Stimulated activated CD4-positive, alpha-beta T cell treated with anti-CD3 and anti-CD28 coated beads, Interleukin-4, amount 100 ng/mL, for 1 hour (primary cell): ENCODE data around the gene SLC9A6.
"Not testable (repeated sequence)": the region's sequence is repeated elsewhere in the genome, so short reads cannot be mapped to it uniquely, and the experiment has no call there.

Experiments used
- DNase-seq: peaks from one replicate; pipeline ENCODE4 v3.0.0-alpha.2; 2020

The SLC9A6 gene

DNA sequence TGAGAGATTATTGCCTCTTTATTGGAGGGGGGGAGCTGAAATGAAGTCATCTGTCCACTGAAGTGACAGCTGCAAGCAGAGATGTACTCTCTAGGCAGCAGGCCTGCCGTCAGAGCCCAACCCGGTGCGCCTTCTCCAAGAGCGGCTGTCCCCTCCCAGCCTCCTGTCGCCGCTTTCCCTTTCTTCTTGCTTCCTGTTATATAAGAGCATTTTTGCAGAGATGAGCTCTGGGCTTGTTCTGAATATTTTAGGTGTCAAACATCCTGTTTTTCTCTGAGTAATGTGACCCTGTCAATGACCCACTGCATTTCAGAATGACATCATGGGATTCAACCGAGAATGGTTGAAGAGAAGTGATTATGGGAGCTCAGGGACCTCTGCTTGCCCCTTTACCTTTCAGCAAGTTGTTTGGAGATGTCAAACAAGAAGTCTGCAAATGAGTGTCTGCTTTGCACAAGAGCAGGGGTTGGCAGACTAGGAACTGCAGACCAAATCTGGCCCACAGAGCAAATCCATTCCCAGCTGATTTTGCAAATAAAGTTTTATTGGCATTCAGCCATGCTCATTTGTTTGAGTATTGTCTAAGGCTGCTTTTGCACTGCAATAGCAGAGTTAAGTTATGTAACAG lies 79.9 kb downstream of the SLC9A6 start:
- peak; percentile 1 for DNase-seq

DNA sequence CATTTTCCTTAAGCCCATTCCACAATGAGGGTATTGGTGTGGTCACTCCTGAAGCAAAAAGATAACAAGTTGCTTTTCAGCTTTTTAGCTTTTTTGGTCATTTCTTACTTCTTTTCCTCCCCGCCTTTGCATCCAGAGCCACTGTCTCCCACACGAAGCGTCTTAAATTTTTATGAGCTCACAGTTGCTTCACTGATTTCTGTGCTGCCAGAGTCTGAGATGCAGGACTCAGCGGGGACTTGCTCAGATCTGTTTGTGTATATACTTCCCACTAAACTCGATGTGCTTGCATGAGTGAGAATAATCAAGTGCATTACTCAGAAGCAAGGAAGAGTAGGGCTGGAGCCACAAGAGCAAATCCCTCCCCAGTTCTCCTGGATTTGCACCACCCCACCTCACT lies 81.9 kb downstream of the SLC9A6 start:
- no peak for DNase-seq

DNA sequence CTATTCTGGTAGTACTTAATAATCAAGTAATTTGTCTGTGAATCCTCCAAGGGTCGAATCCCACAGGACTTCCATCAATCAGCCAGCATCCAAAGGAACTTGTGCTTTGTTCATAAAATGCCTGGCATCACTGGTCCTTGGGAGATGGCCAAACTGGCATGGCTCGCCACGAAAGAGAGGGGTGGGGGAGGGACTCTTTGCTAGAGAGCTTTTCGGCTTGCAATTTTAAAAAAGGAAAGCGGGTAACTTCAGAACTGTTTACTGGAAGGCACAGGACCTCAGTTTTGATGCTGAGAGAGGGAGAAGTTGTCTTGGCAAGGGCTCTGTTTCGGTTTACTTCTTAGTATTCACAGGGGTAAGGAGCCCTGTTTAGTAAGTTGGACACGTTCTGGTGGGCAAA lies 82.7 kb downstream of the SLC9A6 start:
- no peak for DNase-seq

DNA sequence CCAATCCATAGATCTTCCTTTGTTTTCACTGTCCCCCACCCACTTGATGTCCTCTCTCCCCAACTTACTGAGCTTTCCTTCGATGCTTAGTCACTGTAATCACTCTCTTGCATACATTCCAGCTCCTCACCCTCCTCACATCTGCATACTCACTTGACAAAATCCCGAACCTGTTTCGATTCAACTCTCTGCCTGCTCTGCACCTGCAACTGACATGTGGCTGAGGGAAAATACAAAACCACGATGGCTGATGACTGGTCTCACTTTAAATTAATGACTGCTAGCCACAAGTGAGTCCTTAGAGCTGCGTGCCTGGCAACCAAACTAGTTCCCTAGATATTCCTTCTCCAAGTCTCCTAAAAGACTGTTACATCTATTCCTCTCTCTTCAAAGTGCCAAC lies 91.7 kb downstream of the SLC9A6 start:
- DNase-seq = no peak

DNA sequence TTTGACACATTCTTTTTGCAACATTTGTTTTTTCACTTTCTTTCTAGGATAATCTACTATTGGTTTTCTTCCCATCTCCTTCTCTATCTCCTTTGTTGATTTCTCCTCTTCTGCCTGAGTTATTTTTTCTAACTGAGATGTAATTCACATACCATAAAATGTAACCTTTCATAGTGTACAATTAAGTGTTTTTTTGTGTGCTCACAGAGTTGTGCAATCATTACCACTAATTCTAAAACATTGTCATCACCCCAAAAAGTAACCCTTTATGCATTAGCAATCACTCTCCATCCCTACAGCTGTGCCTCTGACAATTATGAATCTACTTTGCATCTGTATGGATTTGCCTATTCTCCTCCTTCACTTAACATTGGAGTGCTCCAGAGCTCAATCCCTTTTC lies 95.5 kb downstream of the SLC9A6 start:
- DNase-seq = no peak

DNA sequence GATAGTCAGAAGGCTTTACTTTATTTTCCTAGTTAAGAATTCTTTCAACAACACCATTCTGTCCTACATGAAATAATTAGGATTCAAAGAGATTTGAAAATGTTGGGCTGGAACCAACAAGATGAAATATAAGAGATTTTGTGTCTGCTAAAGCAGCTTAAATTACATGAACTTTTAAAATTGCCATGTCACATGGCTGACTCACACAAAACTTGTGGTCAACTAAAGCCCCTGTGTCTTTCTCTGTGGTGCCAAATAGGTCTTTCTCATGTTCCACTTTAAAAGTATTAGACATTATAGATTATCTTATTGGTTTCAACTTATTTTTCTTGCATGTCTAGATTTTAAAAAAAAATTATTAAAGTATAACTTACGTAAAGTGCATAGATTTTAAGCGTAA lies 101.3 kb downstream of the SLC9A6 start:
- no peak for DNase-seq

DNA sequence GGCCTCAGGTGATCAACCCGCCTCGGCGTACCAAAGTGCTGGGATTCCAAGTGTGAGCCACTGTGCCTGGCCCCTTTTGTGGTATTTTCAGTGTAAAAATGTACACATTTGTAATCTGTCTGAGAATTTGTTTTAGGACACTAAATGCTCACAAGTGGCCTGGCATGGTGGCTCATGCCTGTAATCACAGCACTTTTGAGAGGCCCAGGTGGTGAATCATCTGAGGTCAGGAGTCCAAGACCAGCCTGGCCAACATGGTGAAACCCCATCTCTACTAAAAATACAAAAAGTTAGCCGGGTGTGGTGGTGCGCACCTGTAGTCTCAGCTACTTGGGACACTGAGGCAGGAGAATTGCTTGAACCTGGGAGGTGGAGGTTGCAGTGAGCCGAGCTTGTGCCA lies 106.7 kb downstream of the SLC9A6 start:
- not testable (repeated sequence) for DNase-seq

DNA sequence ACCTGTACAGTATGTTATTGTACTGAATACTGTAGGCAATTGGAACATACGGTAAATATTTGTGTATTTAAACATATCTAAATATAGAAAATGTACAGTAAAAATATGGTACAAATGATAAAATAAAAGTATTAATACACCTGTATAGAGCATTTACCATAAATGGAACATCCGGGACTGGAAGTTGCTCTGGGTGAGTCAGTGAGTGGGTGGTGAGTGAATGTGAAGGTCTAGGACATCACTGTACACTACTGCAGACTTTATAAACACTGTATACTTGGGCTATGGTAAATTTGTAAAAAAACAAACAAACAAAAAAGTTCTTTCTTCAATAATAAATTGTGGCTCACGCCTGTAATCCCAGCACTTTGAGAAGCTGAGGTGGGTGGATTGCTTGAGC lies 109.7 kb downstream of the SLC9A6 start:
- no peak for DNase-seq
